ENCODE results near the gene SERPINA5. TPM values are rescaled to one million over a fixed set of nuclear protein-coding genes. Genes with fewer than 3 reads are reported as not detected.

The SERPINA5 gene
- total RNA-seq, 1 experiment from 2014 or later = 1.5 TPM

DNA sequence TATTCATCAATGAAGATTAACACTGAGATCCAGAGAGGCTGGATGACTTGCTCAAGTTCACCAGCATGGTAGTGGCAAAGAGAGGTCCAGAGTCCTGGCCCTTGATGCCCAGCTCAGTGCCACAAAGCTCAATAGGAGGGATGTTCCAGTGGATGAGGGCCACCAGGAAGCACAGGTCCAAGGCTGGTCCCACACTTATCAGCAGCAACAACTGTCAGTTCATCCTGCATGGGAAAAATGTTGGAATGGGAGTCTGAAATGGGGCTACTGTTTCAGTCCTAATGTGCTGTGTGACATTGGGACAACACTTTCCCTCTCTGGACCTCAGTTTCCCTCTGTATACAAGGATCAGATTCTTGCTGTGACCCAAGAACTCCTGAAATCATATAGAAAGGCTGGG lies 11.2 kb downstream of the SERPINA5 start (continued):
- TF ChIP-seq, protein P1, sequence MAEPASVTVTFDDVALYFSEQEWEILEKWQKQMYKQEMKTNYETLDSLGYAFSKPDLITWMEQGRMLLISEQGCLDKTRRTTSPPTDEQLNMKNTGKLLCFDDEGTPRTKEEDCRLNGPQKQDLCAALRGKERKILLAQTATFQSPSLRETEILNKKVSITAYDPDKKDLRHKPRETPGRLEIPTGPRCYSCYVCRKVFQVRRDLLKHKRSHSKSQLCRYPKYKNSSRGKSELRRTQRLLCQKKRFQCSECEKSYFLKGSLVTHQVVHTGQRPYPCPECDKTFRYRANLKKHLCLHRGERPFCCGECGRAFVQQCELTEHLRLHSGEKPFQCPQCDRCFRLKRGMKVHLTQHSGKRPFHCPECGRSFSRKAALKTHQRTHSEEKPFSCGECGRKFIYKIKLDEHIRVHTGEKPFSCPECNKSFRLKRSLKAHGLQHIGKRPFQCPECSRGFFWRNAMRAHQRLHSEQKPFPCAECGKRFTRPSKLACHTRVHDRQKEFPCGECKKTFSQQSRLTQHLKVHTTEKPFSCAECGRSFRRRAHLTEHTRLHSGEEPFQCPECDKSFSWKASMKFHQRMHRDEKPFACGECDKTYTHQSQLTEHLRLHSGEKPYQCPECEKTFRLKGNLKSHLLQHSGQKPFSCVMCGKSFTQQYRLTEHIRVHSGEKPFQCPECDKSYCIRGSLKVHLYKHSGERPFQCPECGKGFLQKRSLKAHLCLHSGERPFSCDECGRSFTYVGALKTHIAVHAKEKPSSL (CRISPR knock-in tag; conservative IDR thresholded peaks at IDR 0.05) = no peak
- TF ChIP-seq, protein P2, sequence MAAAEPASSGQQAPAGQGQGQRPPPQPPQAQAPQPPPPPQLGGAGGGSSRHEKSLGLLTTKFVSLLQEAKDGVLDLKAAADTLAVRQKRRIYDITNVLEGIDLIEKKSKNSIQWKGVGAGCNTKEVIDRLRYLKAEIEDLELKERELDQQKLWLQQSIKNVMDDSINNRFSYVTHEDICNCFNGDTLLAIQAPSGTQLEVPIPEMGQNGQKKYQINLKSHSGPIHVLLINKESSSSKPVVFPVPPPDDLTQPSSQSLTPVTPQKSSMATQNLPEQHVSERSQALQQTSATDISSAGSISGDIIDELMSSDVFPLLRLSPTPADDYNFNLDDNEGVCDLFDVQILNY (CRISPR knock-in tag; IDR thresholded peaks at IDR 0.05) = no peak
- TF ChIP-seq, protein P3, sequence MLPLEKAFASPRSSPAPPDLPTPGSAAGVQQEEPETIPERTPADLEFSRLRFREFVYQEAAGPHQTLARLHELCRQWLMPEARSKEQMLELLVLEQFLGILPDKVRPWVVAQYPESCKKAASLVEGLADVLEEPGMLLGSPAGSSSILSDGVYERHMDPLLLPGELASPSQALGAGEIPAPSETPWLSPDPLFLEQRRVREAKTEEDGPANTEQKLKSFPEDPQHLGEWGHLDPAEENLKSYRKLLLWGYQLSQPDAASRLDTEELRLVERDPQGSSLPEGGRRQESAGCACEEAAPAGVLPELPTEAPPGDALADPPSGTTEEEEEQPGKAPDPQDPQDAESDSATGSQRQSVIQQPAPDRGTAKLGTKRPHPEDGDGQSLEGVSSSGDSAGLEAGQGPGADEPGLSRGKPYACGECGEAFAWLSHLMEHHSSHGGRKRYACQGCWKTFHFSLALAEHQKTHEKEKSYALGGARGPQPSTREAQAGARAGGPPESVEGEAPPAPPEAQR (CRISPR knock-in tag; IDR thresholded peaks at IDR 0.05) = no peak
- TF ChIP-seq, protein P4, sequence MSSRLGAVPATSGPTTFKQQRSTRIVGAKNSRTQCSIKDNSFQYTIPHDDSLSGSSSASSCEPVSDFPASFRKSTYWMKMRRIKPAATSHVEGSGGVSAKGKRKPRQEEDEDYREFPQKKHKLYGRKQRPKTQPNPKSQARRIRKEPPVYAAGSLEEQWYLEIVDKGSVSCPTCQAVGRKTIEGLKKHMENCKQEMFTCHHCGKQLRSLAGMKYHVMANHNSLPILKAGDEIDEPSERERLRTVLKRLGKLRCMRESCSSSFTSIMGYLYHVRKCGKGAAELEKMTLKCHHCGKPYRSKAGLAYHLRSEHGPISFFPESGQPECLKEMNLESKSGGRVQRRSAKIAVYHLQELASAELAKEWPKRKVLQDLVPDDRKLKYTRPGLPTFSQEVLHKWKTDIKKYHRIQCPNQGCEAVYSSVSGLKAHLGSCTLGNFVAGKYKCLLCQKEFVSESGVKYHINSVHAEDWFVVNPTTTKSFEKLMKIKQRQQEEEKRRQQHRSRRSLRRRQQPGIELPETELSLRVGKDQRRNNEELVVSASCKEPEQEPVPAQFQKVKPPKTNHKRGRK (CRISPR knock-in tag; IDR thresholded peaks at IDR 0.05; ENCODE audit: borderline replicate concordance) = no peak
- TF ChIP-seq, protein P5, sequence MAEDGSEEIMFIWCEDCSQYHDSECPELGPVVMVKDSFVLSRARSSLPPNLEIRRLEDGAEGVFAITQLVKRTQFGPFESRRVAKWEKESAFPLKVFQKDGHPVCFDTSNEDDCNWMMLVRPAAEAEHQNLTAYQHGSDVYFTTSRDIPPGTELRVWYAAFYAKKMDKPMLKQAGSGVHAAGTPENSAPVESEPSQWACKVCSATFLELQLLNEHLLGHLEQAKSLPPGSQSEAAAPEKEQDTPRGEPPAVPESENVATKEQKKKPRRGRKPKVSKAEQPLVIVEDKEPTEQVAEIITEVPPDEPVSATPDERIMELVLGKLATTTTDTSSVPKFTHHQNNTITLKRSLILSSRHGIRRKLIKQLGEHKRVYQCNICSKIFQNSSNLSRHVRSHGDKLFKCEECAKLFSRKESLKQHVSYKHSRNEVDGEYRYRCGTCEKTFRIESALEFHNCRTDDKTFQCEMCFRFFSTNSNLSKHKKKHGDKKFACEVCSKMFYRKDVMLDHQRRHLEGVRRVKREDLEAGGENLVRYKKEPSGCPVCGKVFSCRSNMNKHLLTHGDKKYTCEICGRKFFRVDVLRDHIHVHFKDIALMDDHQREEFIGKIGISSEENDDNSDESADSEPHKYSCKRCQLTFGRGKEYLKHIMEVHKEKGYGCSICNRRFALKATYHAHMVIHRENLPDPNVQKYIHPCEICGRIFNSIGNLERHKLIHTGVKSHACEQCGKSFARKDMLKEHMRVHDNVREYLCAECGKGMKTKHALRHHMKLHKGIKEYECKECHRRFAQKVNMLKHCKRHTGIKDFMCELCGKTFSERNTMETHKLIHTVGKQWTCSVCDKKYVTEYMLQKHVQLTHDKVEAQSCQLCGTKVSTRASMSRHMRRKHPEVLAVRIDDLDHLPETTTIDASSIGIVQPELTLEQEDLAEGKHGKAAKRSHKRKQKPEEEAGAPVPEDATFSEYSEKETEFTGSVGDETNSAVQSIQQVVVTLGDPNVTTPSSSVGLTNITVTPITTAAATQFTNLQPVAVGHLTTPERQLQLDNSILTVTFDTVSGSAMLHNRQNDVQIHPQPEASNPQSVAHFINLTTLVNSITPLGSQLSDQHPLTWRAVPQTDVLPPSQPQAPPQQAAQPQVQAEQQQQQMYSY (CRISPR knock-in tag; IDR thresholded peaks at IDR 0.05) = no peak
- TF ChIP-seq EMX1 (CRISPR knock-in tag; IDR thresholded peaks at IDR 0.05) (no peak), GTF2I (CRISPR knock-in tag; conservative IDR thresholded peaks at IDR 0.05) (no peak), IRF2 (CRISPR knock-in tag; IDR thresholded peaks at IDR 0.05; ENCODE audit: borderline replicate concordance, low read depth) (no peak), OVOL2 (CRISPR knock-in tag; IDR thresholded peaks at IDR 0.05; ENCODE audit: borderline replicate concordance) (no peak)
- TF ChIP-seq, protein P6, sequence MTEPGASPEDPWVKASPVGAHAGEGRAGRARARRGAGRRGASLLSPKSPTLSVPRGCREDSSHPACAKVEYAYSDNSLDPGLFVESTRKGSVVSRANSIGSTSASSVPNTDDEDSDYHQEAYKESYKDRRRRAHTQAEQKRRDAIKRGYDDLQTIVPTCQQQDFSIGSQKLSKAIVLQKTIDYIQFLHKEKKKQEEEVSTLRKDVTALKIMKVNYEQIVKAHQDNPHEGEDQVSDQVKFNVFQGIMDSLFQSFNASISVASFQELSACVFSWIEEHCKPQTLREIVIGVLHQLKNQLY (CRISPR knock-in tag; IDR thresholded peaks at IDR 0.05) = no peak
- TF ChIP-seq, protein P7, sequence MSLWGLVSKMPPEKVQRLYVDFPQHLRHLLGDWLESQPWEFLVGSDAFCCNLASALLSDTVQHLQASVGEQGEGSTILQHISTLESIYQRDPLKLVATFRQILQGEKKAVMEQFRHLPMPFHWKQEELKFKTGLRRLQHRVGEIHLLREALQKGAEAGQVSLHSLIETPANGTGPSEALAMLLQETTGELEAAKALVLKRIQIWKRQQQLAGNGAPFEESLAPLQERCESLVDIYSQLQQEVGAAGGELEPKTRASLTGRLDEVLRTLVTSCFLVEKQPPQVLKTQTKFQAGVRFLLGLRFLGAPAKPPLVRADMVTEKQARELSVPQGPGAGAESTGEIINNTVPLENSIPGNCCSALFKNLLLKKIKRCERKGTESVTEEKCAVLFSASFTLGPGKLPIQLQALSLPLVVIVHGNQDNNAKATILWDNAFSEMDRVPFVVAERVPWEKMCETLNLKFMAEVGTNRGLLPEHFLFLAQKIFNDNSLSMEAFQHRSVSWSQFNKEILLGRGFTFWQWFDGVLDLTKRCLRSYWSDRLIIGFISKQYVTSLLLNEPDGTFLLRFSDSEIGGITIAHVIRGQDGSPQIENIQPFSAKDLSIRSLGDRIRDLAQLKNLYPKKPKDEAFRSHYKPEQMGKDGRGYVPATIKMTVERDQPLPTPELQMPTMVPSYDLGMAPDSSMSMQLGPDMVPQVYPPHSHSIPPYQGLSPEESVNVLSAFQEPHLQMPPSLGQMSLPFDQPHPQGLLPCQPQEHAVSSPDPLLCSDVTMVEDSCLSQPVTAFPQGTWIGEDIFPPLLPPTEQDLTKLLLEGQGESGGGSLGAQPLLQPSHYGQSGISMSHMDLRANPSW (CRISPR knock-in tag; conservative IDR thresholded peaks at IDR 0.05; ENCODE audit: low read depth) = no peak

DNA sequence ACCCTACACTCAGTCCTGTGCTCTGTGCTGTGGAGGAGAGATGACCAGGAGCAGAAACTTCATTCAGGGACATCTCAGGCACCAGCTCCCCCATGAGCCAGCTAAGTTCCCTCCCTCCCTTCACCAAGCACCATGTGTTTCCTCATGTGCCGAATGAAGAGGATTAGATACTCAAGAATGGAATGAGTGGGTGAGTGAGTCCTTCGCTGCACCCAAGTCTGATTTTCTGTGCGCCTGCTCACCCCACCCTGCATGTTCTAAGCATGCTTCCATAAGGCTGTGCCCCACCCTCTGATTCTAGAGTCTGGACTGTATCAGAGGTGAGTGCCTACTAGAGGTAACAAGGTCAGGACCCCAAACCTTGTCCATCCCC lies 12.1 kb downstream of the SERPINA5 start:
- H3K9me3 Mint-ChIP-seq = peaks cover 13% of the 10 kb centered on the region; the same call in 1 of the 2 replicates
- no peaks in the 10 kb centered on the region for H3K36me3 Mint-ChIP-seq
- ATAC-seq = no peak
- H3K27ac Mint-ChIP-seq = no peak overlapping the region
- TF ChIP-seq FOXK1 (CRISPR knock-in tag; IDR thresholded peaks at IDR 0.05) = no peak
- CTCF ChIA-PET = no interaction called here
- no peaks in the 10 kb centered on the region; the same call in 1 of the 2 replicates for H3K4me1 Mint-ChIP-seq
- DNase-seq (ENCODE audit: low spot score) = no peak
- H3K4me3 Mint-ChIP-seq = no peak overlapping the region
- H3K27me3 Mint-ChIP-seq (ENCODE audit: low read depth) = no peaks in the 10 kb centered on the region; the same call in 1 of the 2 replicates
- POLR2A ChIA-PET = no interaction called here

All from WTC11 (cell line).